ENCODE results near the gene DVL1. TPM values are rescaled to one million over a fixed set of nuclear protein-coding genes. Genes with fewer than 3 reads are reported as not detected.

DVL1 gene
- total and polyA plus RNA-seq, 2 of the 13 experiments (the other 11 are each of a cell fraction or from before 2014, with no cell fraction given): 30.8 to 60.4 TPM

GRCh38 chr1:1371746-1372711, 22.8 kb upstream of the DVL1 start (continued):
- TF ChIP-seq, protein P1, sequence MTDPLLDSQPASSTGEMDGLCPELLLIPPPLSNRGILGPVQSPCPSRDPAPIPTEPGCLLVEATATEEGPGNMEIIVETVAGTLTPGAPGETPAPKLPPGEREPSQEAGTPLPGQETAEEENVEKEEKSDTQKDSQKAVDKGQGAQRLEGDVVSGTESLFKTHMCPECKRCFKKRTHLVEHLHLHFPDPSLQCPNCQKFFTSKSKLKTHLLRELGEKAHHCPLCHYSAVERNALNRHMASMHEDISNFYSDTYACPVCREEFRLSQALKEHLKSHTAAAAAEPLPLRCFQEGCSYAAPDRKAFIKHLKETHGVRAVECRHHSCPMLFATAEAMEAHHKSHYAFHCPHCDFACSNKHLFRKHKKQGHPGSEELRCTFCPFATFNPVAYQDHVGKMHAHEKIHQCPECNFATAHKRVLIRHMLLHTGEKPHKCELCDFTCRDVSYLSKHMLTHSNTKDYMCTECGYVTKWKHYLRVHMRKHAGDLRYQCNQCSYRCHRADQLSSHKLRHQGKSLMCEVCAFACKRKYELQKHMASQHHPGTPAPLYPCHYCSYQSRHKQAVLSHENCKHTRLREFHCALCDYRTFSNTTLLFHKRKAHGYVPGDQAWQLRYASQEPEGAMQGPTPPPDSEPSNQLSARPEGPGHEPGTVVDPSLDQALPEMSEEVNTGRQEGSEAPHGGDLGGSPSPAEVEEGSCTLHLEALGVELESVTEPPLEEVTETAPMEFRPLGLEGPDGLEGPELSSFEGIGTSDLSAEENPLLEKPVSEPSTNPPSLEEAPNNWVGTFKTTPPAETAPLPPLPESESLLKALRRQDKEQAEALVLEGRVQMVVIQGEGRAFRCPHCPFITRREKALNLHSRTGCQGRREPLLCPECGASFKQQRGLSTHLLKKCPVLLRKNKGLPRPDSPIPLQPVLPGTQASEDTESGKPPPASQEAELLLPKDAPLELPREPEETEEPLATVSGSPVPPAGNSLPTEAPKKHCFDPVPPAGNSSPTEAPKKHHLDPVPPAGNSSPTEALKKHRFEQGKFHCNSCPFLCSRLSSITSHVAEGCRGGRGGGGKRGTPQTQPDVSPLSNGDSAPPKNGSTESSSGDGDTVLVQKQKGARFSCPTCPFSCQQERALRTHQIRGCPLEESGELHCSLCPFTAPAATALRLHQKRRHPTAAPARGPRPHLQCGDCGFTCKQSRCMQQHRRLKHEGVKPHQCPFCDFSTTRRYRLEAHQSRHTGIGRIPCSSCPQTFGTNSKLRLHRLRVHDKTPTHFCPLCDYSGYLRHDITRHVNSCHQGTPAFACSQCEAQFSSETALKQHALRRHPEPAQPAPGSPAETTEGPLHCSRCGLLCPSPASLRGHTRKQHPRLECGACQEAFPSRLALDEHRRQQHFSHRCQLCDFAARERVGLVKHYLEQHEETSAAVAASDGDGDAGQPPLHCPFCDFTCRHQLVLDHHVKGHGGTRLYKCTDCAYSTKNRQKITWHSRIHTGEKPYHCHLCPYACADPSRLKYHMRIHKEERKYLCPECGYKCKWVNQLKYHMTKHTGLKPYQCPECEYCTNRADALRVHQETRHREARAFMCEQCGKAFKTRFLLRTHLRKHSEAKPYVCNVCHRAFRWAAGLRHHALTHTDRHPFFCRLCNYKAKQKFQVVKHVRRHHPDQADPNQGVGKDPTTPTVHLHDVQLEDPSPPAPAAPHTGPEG (CRISPR knock-in tag; IDR thresholded peaks at IDR 0.05): 0 out of 2 replicates have a peak, but pooled peaks have one; percentile 43
- TF ChIP-seq MAFF (IDR thresholded peaks at IDR 0.05; ENCODE audit: low read depth, low read length) (no peak), FOXO1 (CRISPR knock-in tag; IDR thresholded peaks at IDR 0.05) (no peak), ZNF264 (CRISPR knock-in tag; IDR thresholded peaks at IDR 0.05) (no peak), ZNF546 (CRISPR knock-in tag; conservative IDR thresholded peaks at IDR 0.05) (no peak), FOXA3 (CRISPR knock-in tag; IDR thresholded peaks at IDR 0.05) (no peak), ZNF644 (CRISPR knock-in tag; IDR thresholded peaks at IDR 0.05; ENCODE audit: low read depth) (no peak), NFATC3 (CRISPR knock-in tag; IDR thresholded peaks at IDR 0.05) (no peak), PTBP1 (IDR thresholded peaks at IDR 0.05; ENCODE audit: low read depth, low read length, poor library complexity, severe bottlenecking) (no peak), EHMT2 (IDR thresholded peaks at IDR 0.05; ENCODE audit: borderline replicate concordance, low read depth, low read length) (no peak), CC2D1A (CRISPR knock-in tag; IDR thresholded peaks at IDR 0.05) (no peak), REXO4 (CRISPR knock-in tag; IDR thresholded peaks at IDR 0.05; ENCODE audit: borderline replicate concordance) (no peak), ZNF33B (CRISPR knock-in tag; IDR thresholded peaks at IDR 0.05) (no peak), MAFG (CRISPR knock-in tag; IDR thresholded peaks at IDR 0.05) (no peak), ZNF3 (CRISPR knock-in tag; IDR thresholded peaks at IDR 0.05) (no peak)
- TF ChIP-seq, protein P2, sequence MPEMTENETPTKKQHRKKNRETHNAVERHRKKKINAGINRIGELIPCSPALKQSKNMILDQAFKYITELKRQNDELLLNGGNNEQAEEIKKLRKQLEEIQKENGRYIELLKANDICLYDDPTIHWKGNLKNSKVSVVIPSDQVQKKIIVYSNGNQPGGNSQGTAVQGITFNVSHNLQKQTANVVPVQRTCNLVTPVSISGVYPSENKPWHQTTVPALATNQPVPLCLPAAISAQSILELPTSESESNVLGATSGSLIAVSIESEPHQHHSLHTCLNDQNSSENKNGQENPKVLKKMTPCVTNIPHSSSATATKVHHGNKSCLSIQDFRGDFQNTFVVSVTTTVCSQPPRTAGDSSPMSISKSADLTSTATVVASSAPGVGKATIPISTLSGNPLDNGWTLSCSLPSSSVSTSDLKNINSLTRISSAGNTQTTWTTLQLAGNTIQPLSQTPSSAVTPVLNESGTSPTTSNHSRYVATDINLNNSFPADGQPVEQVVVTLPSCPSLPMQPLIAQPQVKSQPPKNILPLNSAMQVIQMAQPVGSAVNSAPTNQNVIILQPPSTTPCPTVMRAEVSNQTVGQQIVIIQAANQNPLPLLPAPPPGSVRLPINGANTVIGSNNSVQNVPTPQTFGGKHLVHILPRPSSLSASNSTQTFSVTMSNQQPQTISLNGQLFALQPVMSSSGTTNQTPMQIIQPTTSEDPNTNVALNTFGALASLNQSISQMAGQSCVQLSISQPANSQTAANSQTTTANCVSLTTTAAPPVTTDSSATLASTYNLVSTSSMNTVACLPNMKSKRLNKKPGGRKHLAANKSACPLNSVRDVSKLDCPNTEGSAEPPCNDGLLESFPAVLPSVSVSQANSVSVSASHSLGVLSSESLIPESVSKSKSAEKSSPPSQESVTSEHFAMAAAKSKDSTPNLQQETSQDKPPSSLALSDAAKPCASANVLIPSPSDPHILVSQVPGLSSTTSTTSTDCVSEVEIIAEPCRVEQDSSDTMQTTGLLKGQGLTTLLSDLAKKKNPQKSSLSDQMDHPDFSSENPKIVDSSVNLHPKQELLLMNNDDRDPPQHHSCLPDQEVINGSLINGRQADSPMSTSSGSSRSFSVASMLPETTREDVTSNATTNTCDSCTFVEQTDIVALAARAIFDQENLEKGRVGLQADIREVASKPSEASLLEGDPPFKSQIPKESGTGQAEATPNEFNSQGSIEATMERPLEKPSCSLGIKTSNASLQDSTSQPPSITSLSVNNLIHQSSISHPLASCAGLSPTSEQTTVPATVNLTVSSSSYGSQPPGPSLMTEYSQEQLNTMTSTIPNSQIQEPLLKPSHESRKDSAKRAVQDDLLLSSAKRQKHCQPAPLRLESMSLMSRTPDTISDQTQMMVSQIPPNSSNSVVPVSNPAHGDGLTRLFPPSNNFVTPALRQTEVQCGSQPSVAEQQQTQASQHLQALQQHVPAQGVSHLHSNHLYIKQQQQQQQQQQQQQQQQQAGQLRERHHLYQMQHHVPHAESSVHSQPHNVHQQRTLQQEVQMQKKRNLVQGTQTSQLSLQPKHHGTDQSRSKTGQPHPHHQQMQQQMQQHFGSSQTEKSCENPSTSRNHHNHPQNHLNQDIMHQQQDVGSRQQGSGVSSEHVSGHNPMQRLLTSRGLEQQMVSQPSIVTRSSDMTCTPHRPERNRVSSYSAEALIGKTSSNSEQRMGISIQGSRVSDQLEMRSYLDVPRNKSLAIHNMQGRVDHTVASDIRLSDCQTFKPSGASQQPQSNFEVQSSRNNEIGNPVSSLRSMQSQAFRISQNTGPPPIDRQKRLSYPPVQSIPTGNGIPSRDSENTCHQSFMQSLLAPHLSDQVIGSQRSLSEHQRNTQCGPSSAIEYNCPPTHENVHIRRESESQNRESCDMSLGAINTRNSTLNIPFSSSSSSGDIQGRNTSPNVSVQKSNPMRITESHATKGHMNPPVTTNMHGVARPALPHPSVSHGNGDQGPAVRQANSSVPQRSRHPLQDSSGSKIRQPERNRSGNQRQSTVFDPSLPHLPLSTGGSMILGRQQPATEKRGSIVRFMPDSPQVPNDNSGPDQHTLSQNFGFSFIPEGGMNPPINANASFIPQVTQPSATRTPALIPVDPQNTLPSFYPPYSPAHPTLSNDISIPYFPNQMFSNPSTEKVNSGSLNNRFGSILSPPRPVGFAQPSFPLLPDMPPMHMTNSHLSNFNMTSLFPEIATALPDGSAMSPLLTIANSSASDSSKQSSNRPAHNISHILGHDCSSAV (CRISPR knock-in tag; IDR thresholded peaks at IDR 0.05; ENCODE audit: borderline replicate concordance): no peak

Measured in HepG2 (cell line).